NCI-H774 (cell line): Measurements from ENCODE around the gene AQP12A.
"Not testable (repeated sequence)": the region's sequence is repeated elsewhere in the genome, so short reads cannot be mapped to it uniquely, and the experiment has no call there.

Source experiments
- DNase-seq: peaks from one replicate; lab custom pipeline; 2025; lab: John Stamatoyannopoulos, UW

AQP12A gene

DNA sequence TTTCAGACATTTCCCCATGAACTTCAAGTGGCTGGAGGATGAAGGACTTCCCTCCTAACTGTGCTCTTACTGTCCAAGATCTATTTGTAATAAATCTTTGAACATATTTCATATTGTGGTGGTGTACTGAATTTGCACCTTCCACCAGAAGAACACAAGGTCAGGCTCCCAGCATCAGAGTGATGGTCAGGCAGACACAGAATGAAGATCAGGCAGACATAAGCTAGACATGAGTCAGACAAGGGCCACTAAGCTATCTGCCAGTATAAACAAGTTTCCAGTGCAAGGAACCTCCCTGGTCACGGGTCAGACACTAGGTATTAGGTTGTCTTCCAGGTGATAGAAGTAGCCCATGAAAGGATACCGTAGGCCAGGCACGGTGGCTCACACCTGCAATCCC, 29.0 kb upstream of the AQP12A start:
- DNase-seq, result no peak

GRCh38 chr2:240663546-240664190, 28.0 kb upstream of the AQP12A start:
- no peak for DNase-seq

DNA sequence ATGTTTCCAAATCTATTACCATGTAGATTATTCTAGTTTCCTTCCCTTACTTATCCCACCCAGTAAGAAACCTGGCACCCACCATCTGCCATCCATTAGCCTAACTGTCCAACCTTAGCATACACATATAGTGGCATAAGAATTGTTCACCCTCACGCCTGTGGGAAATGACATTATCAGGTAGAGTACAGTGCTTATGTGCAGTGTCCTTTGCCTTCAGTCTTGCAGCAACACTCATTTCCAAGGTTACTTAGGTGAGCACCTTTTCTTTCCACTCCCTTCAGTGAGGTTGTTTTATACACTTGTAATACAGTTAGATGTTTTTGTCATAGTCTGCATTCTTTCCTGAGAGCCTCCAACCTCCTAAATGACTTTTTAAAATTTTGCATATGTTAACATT, 27.0 kb upstream of the AQP12A start:
- no peak for DNase-seq

GRCh38 chr2:240670402-240670801, 21.3 kb upstream of the AQP12A start:
- no peak for DNase-seq

DNA sequence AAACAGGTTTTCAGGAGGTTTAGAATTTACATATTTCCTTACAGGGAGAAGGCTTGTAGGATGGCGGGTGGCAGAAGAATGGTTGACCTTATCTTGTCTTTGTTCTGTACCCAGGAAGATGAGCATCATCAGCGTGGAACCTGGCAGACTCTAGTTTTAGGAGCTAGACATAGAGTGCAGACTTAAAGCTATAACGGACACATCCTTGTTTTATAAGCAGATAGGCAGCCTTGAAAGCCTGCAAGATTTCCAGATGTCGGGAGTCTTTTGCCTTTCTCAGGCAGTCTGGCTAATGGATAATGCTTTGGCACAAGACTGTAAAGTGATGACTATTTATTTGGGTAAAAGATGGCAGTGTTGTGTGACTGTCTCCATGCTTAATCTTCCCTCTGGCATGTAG, 20.7 kb upstream of the AQP12A start:
- no peak for DNase-seq

DNA sequence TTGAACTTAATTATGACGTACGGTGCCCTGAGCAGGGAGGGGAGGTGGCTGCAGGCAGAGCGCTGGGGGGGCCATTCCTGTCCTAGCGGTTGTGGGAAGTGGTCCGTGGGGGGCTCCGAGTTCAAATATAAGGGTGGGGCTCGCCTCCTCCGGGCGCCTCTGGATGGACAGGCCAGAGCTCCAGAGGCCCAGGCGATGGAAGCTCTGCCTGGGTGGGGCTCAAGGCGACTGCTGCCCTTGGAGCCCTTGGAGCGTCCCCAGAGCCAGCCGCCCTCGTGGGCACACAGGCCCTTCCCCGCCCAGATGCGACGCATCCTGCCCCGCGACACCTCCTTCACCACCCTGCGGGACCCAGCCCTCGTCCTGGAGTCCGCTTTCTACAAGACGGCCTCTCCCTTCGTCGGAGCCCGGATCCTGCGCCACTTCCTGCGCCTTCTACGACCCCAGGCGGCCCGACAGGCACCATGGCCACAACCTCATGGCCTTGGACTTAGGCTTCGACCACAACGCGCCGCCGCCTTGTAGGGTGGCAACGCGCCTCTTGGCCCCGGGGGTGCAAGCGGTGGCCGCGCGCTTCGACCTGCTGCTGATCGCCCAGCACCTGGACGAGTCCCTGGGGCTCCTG, 19.5 kb upstream of the AQP12A start:
- DNase-seq, result no peak

DNA sequence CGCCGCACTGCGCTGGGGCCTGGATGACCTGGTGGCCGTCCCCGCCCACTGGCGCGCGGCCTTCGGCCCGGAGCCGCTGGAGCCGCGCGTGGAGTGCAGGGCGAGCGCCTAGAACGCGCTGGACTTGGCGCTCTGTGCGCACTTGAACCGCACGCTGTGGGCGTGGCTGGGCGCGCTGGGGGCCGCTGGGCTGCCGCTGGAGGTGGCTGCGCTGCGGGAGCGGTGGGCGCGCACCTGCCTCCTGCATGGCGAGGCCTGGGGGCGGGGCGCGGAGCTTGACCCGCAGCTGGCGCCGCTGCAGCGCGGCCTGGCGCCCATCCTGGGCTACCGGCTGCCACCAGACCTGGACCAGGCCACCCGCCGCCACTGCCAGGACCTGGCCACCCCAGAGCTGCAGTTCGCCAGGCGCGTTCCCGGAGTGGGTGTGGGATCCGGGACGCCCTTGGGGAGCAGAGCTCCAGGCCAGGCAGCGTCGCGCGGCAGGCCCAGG, 18.9 kb upstream of the AQP12A start:
- DNase-seq, result no peak

- DNase-seq, result not testable (repeated sequence)
Observed at GRCh38 chr2:240674461-240675184, 17.0 kb upstream of the AQP12A start.

GRCh38 chr2:240675345-240675744, 16.3 kb upstream of the AQP12A start:
- not testable (repeated sequence) for DNase-seq

DNA sequence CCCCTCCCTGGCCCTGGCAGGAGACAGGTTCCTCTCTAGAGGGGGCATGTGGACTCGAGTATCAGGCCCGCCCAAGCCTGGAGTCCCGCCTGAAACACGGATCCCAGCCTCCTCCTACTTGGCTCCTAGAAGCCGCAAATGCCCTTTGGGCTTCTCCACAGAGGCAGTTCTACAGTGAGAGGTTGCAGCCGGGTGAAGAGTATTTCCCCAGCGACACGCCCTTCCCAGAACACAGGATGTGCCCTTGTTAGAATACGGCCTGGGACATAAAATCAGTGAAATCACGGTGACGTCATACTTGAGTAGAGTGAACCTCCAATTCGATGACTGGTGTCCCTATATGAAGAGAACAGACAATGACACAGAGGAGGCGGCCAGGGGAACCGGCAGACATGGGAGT, 13.6 kb upstream of the AQP12A start:
- not testable (repeated sequence) for DNase-seq

DNA sequence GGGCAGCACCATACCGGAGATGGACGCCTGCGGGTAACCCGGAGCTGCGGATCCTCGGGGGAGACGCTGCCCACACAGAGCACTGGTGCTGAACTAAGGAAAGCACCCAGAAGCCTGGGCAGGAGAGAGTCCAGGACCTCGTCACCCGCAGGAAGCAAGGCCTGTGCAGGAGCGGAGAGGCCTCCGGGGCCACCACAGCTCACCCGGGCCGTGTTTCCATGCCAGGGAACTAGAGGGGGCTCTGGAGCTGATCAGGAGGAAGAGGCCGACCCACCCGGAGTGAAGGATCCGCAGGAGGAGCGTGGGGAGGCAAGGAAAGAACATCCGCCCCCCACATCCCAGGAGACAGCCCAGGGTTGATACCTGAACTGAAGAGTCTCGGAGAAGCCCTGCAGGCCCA, 12.8 kb upstream of the AQP12A start:
- not testable (repeated sequence) for DNase-seq

- not testable (repeated sequence) for DNase-seq
Observed at GRCh38 chr2:240680185-240680584, 11.5 kb upstream of the AQP12A start.

GRCh38 chr2:240682431-240683224, 9.0 kb upstream of the AQP12A start, which contains the start of gene AQP12B:
TSS of gene AQP12B (minus strand) at chr2:240682885. CDS start at chr2:240682837, 48 bp downstream.
- not testable (repeated sequence) for DNase-seq

DNA sequence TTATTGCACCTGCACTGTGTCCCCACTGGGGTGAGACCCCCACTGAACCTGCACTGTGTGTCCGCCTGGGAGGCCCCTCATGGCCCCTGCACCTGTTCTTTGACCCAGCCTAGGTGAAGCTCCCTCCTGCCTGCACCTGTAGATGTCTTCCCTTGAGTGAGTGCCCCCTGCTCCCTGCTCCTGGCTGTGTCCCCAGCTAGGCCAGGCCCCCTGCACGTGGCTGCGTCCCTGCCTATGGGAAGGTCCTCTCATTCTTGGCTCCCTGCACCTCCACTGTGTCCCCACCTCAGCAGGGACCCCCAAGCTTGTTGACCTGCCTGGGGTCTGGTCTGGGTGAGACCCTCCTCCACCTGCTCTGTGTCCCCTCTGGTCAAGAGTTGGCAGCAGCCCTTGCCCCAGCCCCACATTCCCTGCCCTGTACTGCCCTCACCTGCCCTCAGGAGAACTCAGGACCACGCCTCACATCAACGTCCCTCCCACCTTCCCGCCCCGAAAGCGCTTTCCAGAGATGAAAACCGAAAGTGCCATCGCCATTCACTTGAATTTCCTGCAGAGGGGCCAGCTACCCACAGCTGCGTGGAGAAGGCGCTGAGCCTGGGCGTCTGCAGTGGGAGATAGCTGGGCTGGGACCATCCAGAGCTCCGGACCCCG, 8.2 kb upstream of the AQP12A start:
- not testable (repeated sequence) for DNase-seq

DNA sequence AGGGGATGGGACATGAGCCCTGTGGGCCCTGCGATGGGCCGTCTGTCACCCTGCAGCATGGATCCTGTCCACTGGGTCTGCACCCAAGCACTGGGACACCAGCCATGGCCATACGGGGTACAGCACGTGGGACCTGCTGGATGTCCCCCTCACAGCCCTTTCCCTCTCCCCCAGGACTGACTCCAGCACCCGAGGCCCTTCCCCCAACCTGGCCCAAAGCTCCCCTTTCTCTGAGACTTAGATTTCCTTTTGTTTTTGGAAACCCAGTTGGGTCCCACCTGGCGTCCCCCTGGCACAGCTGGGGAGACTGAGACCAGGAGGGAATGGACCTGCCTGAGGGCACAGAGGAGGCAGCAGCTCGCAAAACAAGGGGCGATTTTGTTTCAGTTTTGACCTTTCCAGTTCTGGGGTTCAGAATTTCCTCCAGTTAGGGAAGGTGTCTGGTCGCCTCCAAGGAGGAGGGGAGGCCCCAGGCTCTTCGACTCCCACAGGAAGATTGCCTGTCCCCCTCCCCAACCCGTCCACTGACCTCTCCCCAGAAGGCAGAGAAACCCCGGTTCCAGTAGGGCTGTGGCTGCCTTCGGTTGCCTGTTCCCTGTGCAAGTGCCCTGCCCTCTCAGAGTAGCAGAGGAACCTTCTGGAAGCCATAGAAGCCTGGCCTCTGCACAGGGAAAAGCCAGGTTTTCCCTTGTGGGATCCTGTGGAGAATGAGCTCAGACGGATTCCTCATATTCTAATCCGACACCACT, 7.5 kb upstream of the AQP12A start:
- DNase-seq, result not testable (repeated sequence)

DNA sequence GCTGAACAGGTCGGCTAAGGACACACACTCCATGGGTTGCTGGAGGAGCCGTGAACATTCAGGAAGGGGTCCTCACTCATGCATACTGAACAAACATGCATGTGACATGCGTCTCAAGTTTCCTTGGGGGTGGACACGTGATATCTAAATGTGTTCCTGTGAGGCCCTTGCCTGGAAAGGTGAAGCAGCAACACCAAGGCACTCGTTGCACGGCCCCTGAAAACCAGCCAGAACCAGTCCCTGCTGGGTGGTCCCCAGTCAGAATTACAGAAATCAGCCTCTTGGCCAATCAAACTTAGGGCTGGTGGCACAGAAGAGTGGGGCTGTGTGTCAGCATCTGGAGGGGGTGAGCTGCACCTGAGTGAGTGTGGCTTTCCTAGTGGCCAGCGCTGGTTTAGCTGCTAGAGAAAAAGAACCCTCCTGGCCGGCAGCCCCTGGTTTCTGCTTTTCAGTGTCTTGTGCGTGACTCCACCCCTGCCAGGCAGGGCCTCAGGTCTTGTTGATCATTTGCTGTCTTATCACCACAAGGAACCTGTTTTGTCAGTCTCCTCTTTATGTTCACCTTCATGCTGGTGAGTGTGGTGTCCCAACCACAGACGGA, 5.8 kb upstream of the AQP12A start:
- no peak for DNase-seq

GRCh38 chr2:240686460-240686859, 5.2 kb upstream of the AQP12A start:
- DNase-seq, result no peak

DNA sequence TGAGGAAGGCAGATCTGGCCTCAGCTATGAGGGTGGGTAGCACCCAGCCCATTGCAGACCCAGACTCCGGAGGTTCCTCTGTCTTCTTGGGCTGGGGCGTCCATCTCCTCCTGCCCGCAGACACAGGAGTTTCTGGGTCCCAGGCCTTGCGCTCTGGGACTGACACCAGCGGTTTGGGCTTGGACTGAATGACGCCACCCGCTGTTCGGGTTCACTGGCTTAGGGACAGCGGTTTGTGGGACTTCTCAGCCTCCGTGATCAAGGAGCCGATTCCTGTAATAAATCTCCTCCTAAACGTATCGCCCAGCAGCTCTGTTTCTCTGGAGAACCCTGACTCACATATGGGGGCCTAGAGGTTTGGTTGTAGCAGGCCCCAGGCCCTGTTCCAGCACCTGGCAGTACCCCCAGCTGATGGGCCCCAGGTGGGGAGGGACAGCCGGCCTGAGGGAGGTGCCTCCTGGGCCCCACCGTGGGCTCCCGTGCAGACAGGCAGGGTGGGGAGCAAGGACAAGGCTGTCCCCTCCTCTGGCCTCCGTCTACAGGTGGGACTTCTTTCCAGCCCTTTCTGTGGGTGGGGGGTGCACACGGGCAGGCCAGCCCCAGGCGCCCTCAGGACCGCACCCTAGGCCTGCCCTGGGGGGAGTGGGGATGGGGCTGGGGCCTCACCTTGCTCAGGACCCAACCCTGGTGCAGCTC, 4.5 kb upstream of the AQP12A start:
- no peak for DNase-seq

DNA sequence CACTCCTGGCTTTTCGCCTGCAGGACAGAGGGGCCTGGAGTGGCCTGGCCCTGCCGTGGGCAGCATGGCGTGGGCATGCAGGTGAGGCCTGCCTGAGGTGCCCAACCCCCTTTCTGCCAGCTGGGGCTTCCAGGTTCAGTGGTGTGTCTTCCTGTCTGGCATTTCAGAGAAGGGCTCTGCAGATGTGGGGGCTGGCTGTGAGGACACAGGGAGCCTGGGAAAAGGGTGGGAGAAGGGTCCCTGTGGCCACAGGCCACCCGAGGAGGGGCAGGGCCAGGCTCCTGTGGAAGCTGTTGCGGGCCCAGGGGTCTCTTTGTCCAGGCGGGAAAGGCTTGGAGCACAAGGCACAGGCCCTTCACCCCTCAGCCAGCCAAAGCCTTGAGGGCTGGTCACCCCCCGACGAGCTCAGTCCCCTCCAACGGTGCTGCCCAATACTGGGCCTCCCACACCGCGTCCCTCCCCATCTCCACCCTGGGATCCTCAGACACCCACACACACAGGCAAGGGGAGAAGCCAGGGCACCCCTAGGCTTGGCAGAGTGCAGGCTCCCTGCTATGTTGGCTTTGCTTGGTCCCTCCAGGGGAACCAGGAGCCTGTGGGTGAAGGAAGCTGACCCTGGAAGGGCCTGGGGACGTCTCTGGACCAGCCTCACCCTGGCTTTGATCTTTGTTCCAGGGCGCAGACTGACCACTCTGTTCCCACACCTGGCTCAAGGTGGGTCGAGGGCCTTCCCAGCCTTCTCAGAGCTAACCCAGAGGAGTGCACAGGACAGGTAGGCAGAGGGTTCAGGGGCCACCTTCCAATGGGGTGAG, 3.7 kb upstream of the AQP12A start:
- DNase-seq, result no peak
